Gastrocnemius medialis (tissue), 4 donors: Measurements from ENCODE around the gene TCHP.

ENCODE experiments used
- CTCF ChIP-seq, 5 experiments: fragments of 450-650 bp in 3 of 5; fragments of 200-600 bp in 2 of 5; sonication (generic) in 2 of 5; IDR thresholded peaks in 4 of 5; conservative IDR thresholded peaks in 1 of 5; 1 replicate in 4 of 5; 2 replicates in 1 of 5; pipeline ENCODE4 v1.5.1; 2016 to 2019; ENCODE audit warnings: antibody characterized with exemption in 5 of 5, mild to moderate bottlenecking in 3 of 5, moderate library complexity in 3 of 5
- POLR2A ChIP-seq, 2 donors: fragments of 450-650 bp; IDR thresholded peaks; one replicate each; pipeline ENCODE4 v1.6.1; 2017; ENCODE audit warnings: antibody characterized with exemption in 2 of 2, mild to moderate bottlenecking in 2 of 2, moderate library complexity in 2 of 2

DNA sequence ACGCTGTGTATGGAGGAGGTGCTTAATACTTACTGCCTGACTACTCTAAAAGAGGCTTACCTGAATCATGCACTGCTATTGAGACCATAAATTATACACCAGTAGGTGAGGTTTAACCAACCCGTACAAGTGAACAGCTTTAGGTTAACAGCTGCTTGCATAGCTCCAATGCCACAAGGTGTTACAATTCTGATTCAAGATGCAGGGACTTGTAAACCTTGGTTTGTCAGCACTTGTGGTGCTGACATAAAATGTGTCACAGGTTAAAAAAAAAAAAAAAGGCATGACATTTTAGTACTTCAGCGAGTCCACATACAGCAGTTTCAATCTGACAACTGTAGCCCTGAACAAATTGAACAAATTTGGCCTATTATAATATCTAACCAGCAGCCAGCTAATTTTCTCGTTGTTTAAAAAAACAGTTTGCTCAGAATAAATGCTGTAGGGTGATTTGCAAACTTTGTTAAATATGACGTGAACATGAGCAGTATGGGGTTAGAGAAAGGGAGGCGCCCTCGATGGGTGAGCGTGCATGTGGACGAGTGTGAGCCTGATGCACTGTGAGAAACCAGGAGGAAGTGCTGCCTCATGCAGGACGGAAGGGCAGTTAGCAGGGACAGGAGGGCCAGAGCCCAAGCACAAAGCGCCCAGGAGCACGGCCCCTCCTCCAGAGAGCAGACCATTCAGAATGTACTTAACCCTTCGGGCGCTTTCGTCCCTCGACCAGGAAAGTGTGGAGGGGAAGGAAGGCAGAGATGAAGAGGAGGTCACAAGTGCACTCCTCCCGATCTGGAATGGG lies 44.7 kb downstream of the TCHP start:
- TF ChIP-seq CTCF (IDR thresholded peaks at IDR 0.05 in 4 of 5, conservative IDR thresholded peaks at IDR 0.05 in 1 of 5) (no peak), POLR2A (IDR thresholded peaks at IDR 0.05) (no peak)
